HepG2 (cell line): ENCODE results near the gene KANSL1. TPM values are rescaled to one million over a fixed set of nuclear protein-coding genes. Genes with fewer than 3 reads are reported as not detected.
A peak's percentile ranks its signal among the peaks of the same experiment; 100 is the strongest.

Experiments used
- AHR ChIP-seq: IDR thresholded peaks from 2 replicates; pipeline ENCODE4 v1.6.1; 2018; ENCODE audit warnings: missing genetic modification reagents, missing compliant biosample characterization
- ARNT2 ChIP-seq: sonication (generic); formaldehyde crosslinking; IDR thresholded peaks from 2 replicates; pipeline ENCODE4 v1.8.0; 2022; ENCODE audit warnings: mild to moderate bottlenecking, low read depth, missing genetic modification reagents, moderate library complexity
- ATF2 ChIP-seq: sonication (generic); formaldehyde crosslinking; IDR thresholded peaks from 2 replicates; pipeline ENCODE4 v1.4.0; 2020; ENCODE audit warnings: missing genetic modification reagents
- BCL3 ChIP-seq: sonication (generic); formaldehyde crosslinking; IDR thresholded peaks from 2 replicates; pipeline ENCODE4 v1.5.1; 2020; ENCODE audit warnings: mild to moderate bottlenecking, missing genetic modification reagents, moderate library complexity
- ELF4 ChIP-seq: sonication (generic); formaldehyde crosslinking; IDR thresholded peaks from 2 replicates; pipeline ENCODE4 v1.5.0; 2020; ENCODE audit warnings: missing genetic modification reagents, mild to moderate bottlenecking, moderate library complexity, borderline replicate concordance
- ELK4 ChIP-seq: sonication (generic); formaldehyde crosslinking; IDR thresholded peaks from 2 replicates; pipeline ENCODE4 v1.9.0; 2021; ENCODE audit warnings: missing genetic modification reagents, borderline replicate concordance
- GFI1 ChIP-seq: sonication (generic); formaldehyde crosslinking; IDR thresholded peaks from 2 replicates; pipeline ENCODE4 v1.5.0; 2020; ENCODE audit warnings: missing genetic modification reagents, mild to moderate bottlenecking, borderline replicate concordance
- HOXA7 ChIP-seq: sonication (generic); formaldehyde crosslinking; IDR thresholded peaks from 2 replicates; pipeline ENCODE4 v1.8.1; 2022; ENCODE audit warnings: mild to moderate bottlenecking, missing genetic modification reagents, moderate library complexity
- JUND ChIP-seq: sonication (generic); formaldehyde crosslinking; IDR thresholded peaks from 2 replicates; pipeline ENCODE4 v1.8.0; 2022; ENCODE audit warnings: mild to moderate bottlenecking, missing genetic modification reagents
- MAX ChIP-seq: IDR thresholded peaks from 2 replicates; pipeline ENCODE4 v1.6.1; 2012; ENCODE audit warnings: inconsistent platforms
- NCOA2 ChIP-seq: sonication (generic); formaldehyde crosslinking; IDR thresholded peaks from 2 replicates; pipeline ENCODE4 v1.8.0; 2022; ENCODE audit warnings: inconsistent platforms
- PHF20 ChIP-seq: sonication (generic); formaldehyde crosslinking; IDR thresholded peaks from 2 replicates; pipeline ENCODE4 v1.5.0; 2020; ENCODE audit warnings: mild to moderate bottlenecking, missing genetic modification reagents
- POLR2AphosphoS2 ChIP-seq: IDR thresholded peaks from 2 replicates; pipeline ENCODE4 v1.6.1; 2011; ENCODE audit warnings: low read depth, low read length, improper control_type of control experiment
- REXO4 ChIP-seq: sonication (generic); formaldehyde crosslinking; IDR thresholded peaks from 2 replicates; pipeline ENCODE4 v1.8.0; 2022; ENCODE audit warnings: missing genetic modification reagents, mild to moderate bottlenecking, borderline replicate concordance
- RFX5 ChIP-seq: IDR thresholded peaks from 2 replicates; pipeline ENCODE4 v1.6.1; 2011; ENCODE audit warnings: low read depth, low read length, improper control_type of control experiment
- SMAD1 ChIP-seq: sonication (generic); formaldehyde crosslinking; IDR thresholded peaks from 2 replicates; pipeline ENCODE4 v1.4.0; 2020; ENCODE audit warnings: missing genetic modification reagents, low read depth, mild to moderate bottlenecking, borderline replicate concordance
- TCF7L2 ChIP-seq: IDR thresholded peaks from 2 replicates; pipeline ENCODE4 v1.6.1; 2011; ENCODE audit warnings: mild to moderate bottlenecking, low read depth, low read length, moderate library complexity
- ZKSCAN5 ChIP-seq: sonication (generic); formaldehyde crosslinking; IDR thresholded peaks from 2 replicates; pipeline ENCODE4 v1.5.1; 2020; ENCODE audit warnings: mild to moderate bottlenecking, missing genetic modification reagents
- ZMYM2 ChIP-seq: sonication (generic); formaldehyde crosslinking; IDR thresholded peaks from 2 replicates; pipeline ENCODE4 v1.8.0; 2022; ENCODE audit warnings: mild to moderate bottlenecking, missing genetic modification reagents
- ZNF251 ChIP-seq: sonication (generic); formaldehyde crosslinking; IDR thresholded peaks from 2 replicates; pipeline ENCODE4 v1.9.0; 2021; ENCODE audit warnings: mild to moderate bottlenecking, missing genetic modification reagents
- ZNF263 ChIP-seq: sonication (generic); formaldehyde crosslinking; IDR thresholded peaks from 2 replicates; pipeline ENCODE4 v1.4.0; 2020; ENCODE audit warnings: missing genetic modification reagents
- ZNF331 ChIP-seq: sonication (generic); formaldehyde crosslinking; IDR thresholded peaks from 2 replicates; pipeline ENCODE4 v1.4.0; 2020; ENCODE audit warnings: missing genetic modification reagents
- ZNF75D ChIP-seq: sonication (generic); formaldehyde crosslinking; IDR thresholded peaks from 2 replicates; pipeline ENCODE4 v1.8.1; 2023; ENCODE audit warnings: missing genetic modification reagents, mild to moderate bottlenecking, borderline replicate concordance
- ZNF782 ChIP-seq: sonication (generic); formaldehyde crosslinking; IDR thresholded peaks from 2 replicates; pipeline ENCODE4 v1.4.0; 2020; ENCODE audit warnings: missing genetic modification reagents, mild to moderate bottlenecking, borderline replicate concordance
- ZNF800 ChIP-seq: sonication (generic); formaldehyde crosslinking; IDR thresholded peaks from 2 replicates; pipeline ENCODE4 v1.4.0; 2020; ENCODE audit warnings: missing genetic modification reagents
- polyA plus RNA-seq, 8 experiments: library from polyadenylated mRNA; depleted of rRNA in 3 of 8; stranded (reverse) in 7 of 8; unstranded in 1 of 8; fragments of >200 nt; fragmentation: Illumina TruSeq in 4 of 8; extraction: Trizol in 4 of 8; gene quantifications; 2 replicates each; pipeline versions ENCODE4 v1.2.1 to v1.2.3, GENCODE V29; 2011 to 2016; ENCODE audit warnings: low read depth in 4 of 8, missing spikeins in 1 of 8, mixed read lengths in 1 of 8; ENCODE audit not compliant: insufficient read depth in 1 of 8
- total RNA-seq, 5 experiments: library from RNA; depleted of rRNA; stranded (reverse); fragments of >200 nt; fragmentation: Illumina TruSeq; extraction: Trizol; gene quantifications; 2 replicates each; pipeline ENCODE4 v1.2.3, GENCODE V29; 2016; ENCODE audit warnings: low read depth in 1 of 5

Gene KANSL1
- total and polyA plus RNA-seq, 2 of the 13 experiments (the other 11 are each of a cell fraction or from before 2014, with no cell fraction given), result 24.0 to 59.6 TPM

GRCh38 chr17:46193626-46194392, 580 bp upstream of the KANSL1 start (continued):
- peak; percentile 57; the same call in 1 of the 2 replicates for TF ChIP-seq ZNF800 (CRISPR knock-in tag)
- TF ChIP-seq HOXA7 (CRISPR knock-in tag), result no peak
- no peak; the same call in 1 of the 2 replicates for TF ChIP-seq ZNF263 (CRISPR knock-in tag)
- TF ChIP-seq ZMYM2, result no peak
- no peak for TF ChIP-seq NCOA2 (CRISPR knock-in tag)
- no peak for TF ChIP-seq TCF7L2
- TF ChIP-seq ELF4, result peak; percentile 80; the same call in 1 of the 2 replicates
- no peak; the same call in 1 of the 2 replicates for TF ChIP-seq RFX5
- TF ChIP-seq ELK4 (CRISPR knock-in tag), result no peak
- TF ChIP-seq BCL3 (CRISPR knock-in tag), result peak; percentile 94
- TF ChIP-seq ZNF251 (CRISPR knock-in tag), result no peak
- peak; percentile 43 for TF ChIP-seq MAX
- no peak for TF ChIP-seq ZKSCAN5 (CRISPR knock-in tag)
- TF ChIP-seq JUND (CRISPR knock-in tag), result no peak
- no peak for TF ChIP-seq ZNF75D
- TF ChIP-seq SMAD1 (CRISPR knock-in tag), result no peak
- peak; percentile 81 for TF ChIP-seq ZNF331
- TF ChIP-seq AHR (CRISPR knock-in tag), result no peak; the same call in 1 of the 2 replicates
- peak; percentile 94 for TF ChIP-seq ZNF782 (CRISPR knock-in tag)
- peak; percentile 67; the same call in 1 of the 2 replicates for TF ChIP-seq REXO4 (CRISPR knock-in tag)
- TF ChIP-seq POLR2AphosphoS2, result no peak
- TF ChIP-seq ATF2 (CRISPR knock-in tag), result peak; percentile 57; the same call in 1 of the 2 replicates
- TF ChIP-seq GFI1 (CRISPR knock-in tag), result no peak; the same call in 1 of the 2 replicates
- TF ChIP-seq PHF20 (CRISPR knock-in tag), result peak; percentile 48; the same call in 1 of the 2 replicates
- no peak; the same call in 1 of the 2 replicates for TF ChIP-seq ARNT2
